ENCODE results near the gene SUFU. TPM values are rescaled to one million over a fixed set of nuclear protein-coding genes. Genes with fewer than 3 reads are reported as not detected.

The SUFU gene
- total RNA-seq, 2 experiments from 2014 or later: 9.8 to 12.9 TPM

DNA sequence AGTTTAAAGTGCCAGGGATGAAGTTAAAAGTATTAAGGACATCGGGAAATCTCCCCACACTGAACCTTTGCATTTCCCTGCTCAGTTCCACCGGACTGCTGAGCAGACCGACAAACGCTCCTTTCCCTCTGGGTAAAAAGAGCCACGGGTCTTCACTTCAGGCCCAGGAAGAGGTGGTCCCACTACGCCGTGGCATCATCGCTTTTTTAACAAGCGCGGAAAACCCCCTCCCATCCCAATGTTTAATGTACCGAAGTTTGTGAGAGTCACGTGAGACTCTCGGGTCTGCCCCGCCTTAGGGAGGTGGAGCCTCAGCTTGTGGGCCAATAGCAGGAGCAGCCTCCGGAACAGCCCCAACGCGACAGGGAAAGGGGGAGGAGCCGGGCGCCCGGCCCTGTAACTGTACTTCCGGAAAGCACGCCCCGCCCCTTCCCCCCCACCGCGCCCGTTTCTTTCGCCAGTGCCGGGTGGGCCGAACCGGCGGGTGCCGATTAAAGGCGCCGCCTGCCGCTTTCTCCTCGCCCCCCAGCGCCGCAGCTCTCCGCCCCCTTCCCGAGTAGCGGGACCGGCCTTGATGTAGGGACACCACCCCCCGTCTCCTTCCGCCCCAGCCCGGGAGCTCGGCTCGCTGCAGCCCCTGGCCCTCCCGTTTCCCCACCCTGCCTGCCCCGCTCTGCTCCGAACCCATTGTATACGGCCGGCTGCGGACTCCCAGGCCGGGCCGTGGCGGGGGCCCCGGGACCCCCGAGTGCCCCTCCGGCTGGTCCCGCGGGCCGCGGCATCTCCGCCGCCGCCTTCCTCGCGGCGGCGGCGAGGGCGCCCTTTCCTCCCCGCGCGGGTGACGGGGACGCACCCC, 138.3 kb downstream of the SUFU start:
- peaks cover 17% of the 10 kb centered on the region for H3K4me1 Mint-ChIP-seq

GRCh38 chr10:102642736-102643335, 139.1 kb downstream of the SUFU start:
- H3K27me3 Mint-ChIP-seq: no peaks in the 10 kb centered on the region
- ATAC-seq (no peak), DNase-seq (peak; percentile 69)
- CTCF ChIA-PET: interaction anchor here (1.0 kb wide), 1 partner anchor 71 kb away, joined by 3 read pairs; the partner anchor contains the start of genes ARL3 and SFXN2
- peak overlapping the region; percentile 86 for H3K4me3 Mint-ChIP-seq
- H3K27ac Mint-ChIP-seq: peak overlapping the region; percentile 90
- peaks cover 24% of the 10 kb centered on the region for H3K4me1 Mint-ChIP-seq
- H3K9me3 Mint-ChIP-seq (ENCODE audit: low read depth): no peaks in the 10 kb centered on the region
- peaks cover 15% of the 10 kb centered on the region for H3K36me3 Mint-ChIP-seq

More for the DNA sequence above, 138.3 kb downstream of the SUFU start:
- DNase-seq: peak; percentile 99
- Mint-ChIP-seq H3K36me3 (peaks cover 15% of the 10 kb centered on the region), H3K4me3 (peak overlapping the region; percentile 90), H3K27ac (peak overlapping the region; percentile 90), H3K9me3 (ENCODE audit: low read depth) (no peaks in the 10 kb centered on the region), H3K27me3 (no peaks in the 10 kb centered on the region)
- CTCF ChIA-PET: interaction anchor here (0.8 to 1.1 kb wide), 4 partner anchors 18 to 140 kb away, joined by 3 to 4 read pairs (median 3); partner anchors contain the start of genes ACTR1A, ARL3 and SFXN2
- peak; percentile 71 for ATAC-seq

- no peaks in the 10 kb centered on the region for H3K27me3 Mint-ChIP-seq
- peak overlapping the region; percentile 86 for H3K4me3 Mint-ChIP-seq
- H3K27ac Mint-ChIP-seq: peak overlapping the region; percentile 90
- peaks cover 31% of the 10 kb centered on the region for H3K4me1 Mint-ChIP-seq
- peak; percentile 0 for ATAC-seq
- H3K36me3 Mint-ChIP-seq: peaks cover 19% of the 10 kb centered on the region
- H3K9me3 Mint-ChIP-seq (ENCODE audit: low read depth): no peaks in the 10 kb centered on the region
- peak; percentile 62 for DNase-seq
- CTCF ChIA-PET: interaction anchor here (0.5 to 4.5 kb wide), 8 partner anchors 15 to 398 kb away, joined by 3 to 52 read pairs (median 16); partner anchors contain the start of genes ACTR1A, ARL3, GBF1 and SFXN2
These were observed 139.7 kb downstream of the SUFU start for GRCh38 chr10:102643336-102644065.

- DNase-seq (peak; percentile 71), ATAC-seq (peak; percentile 6)
- H3K27me3 Mint-ChIP-seq: no peaks in the 10 kb centered on the region
- CTCF ChIA-PET: interaction anchor here (0.5 to 4.5 kb wide), 10 partner anchors 14 to 399 kb away, joined by 3 to 52 read pairs (median 7); partner anchors contain the start of genes ACTR1A, ARL3, GBF1 and SFXN2
- peak within 1 kb of the TSS; percentile 94 for H3K4me3 Mint-ChIP-seq
- peak within 1 kb of the TSS; percentile 98 for H3K27ac Mint-ChIP-seq
- no peaks in the 10 kb centered on the region for H3K9me3 Mint-ChIP-seq (ENCODE audit: low read depth)
- peaks cover 20% of the 10 kb centered on the region for H3K36me3 Mint-ChIP-seq
- H3K4me1 Mint-ChIP-seq: peaks cover 37% of the 10 kb centered on the region
These were observed 140.4 kb downstream of the SUFU start, which contains the start of gene TRIM8 for GRCh38 chr10:102644066-102644645. Gene TRIM8 (plus strand): TSS chr10:102644479. CDS start chr10:102644618, 139 bp downstream.

DNA sequence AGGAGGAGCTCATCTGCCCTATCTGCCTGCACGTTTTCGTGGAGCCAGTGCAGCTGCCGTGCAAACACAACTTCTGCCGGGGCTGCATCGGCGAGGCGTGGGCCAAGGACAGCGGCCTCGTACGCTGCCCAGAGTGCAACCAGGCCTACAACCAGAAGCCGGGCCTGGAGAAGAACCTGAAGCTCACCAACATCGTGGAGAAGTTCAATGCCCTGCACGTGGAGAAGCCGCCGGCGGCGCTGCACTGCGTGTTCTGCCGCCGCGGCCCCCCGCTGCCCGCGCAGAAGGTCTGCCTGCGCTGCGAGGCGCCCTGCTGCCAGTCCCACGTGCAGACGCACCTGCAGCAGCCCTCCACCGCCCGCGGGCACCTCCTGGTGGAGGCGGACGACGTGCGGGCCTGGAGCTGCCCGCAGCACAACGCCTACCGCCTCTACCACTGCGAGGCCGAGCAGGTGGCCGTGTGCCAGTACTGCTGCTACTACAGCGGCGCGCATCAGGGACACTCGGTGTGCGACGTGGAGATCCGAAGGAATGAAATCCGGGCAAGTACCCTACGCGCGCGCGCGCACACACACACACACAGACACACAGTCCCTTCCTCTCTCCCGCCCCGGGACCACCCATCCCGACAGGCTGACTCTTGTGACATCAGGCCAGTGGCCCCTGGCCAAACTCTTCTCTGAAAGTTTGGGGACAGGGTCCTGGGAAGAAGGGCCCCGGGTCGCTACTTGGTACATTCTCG, 141.0 kb downstream of the SUFU start:
- ATAC-seq (peak; percentile 11), DNase-seq (peak; percentile 87)
- no peaks in the 10 kb centered on the region for H3K9me3 Mint-ChIP-seq (ENCODE audit: low read depth)
- peak overlapping the region; percentile 94 for H3K4me3 Mint-ChIP-seq
- peaks cover 20% of the 10 kb centered on the region for H3K36me3 Mint-ChIP-seq
- CTCF ChIA-PET: interaction anchor here (0.7 to 4.5 kb wide), 16 partner anchors 9 to 194 kb away, joined by 3 to 52 read pairs (median 5); partner anchors contain the start of genes ACTR1A, ARL3, SFXN2 and SUFU
- peak overlapping the region; percentile 98 for H3K27ac Mint-ChIP-seq
- H3K4me1 Mint-ChIP-seq: peaks cover 42% of the 10 kb centered on the region
- no peaks in the 10 kb centered on the region for H3K27me3 Mint-ChIP-seq

DNA sequence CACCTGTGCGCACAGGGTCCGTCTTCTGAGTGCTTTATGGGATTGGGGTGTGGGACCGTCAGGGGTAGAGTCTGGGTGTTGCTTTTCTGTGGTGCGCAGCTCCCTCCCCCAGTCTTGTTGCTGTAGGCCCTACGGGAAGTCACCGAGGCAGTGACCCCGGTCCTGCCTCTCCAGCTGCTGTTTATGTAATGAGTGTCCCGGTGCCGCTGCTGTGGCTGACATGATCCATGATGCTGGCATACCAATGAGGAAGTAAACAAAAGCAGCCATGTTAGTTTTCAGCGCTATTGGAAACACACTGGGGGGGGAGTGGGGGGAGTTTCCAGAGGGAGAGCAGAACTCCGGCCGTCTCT, 141.6 kb downstream of the SUFU start:
- Mint-ChIP-seq H3K4me3 (peak overlapping the region; percentile 94), H3K36me3 (peaks cover 20% of the 10 kb centered on the region), H3K27ac (peak overlapping the region; percentile 98), H3K9me3 (ENCODE audit: low read depth) (no peaks in the 10 kb centered on the region), H3K4me1 (peaks cover 46% of the 10 kb centered on the region), H3K27me3 (no peaks in the 10 kb centered on the region)
- CTCF ChIA-PET: interaction anchor here (0.7 to 4.5 kb wide), 16 partner anchors 9 to 195 kb away, joined by 3 to 52 read pairs (median 4); partner anchors contain the start of genes ACTR1A, ARL3, SFXN2 and SUFU
- DNase-seq (peak; percentile 68), ATAC-seq (no peak)

DNA sequence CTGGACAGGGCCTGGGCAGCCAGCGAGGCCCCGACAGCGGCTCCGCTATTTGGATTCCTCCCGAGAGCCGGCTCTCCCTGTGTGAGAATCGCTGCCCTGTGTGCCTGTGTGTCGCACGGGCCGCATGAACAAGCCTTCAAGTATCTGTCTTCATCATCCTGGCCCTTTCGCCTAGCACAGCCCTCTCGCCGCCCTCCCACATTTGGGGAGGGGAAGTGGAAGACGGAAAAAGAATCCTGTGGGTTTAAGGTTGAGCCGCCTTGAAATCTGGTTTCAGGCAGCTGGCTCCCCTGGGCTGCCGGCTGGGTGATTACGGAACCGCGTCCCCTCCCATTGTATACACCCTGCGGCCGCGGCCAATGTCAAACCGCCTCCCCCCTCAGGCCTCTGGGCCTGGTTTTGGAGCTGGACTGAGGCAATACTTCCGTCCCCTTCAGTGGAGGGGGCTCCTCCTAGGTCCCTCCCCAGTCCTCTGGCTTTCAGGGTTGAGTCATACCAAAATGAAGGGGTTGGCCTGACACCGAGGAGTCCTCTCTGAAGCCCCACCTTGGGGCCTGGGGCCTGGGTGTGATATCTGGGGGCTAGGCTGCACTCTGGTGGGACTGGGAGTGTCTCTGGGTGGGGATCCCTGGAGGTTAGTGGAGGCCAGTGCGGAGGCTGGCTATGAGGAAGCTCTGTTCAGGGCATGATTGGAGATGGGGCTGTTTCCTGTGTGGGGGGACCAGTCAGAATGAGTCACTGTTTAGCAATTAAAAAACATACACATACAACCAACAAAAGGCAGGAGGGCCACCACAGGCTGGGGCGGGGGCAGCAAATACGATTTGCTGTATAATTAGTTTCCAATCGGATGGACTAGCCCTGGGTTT, 142.2 kb downstream of the SUFU start:
- Mint-ChIP-seq H3K27me3 (no peaks in the 10 kb centered on the region), H3K36me3 (peaks cover 20% of the 10 kb centered on the region), H3K4me1 (peaks cover 52% of the 10 kb centered on the region), H3K4me3 (peak overlapping the region; percentile 94), H3K27ac (peak overlapping the region; percentile 98), H3K9me3 (ENCODE audit: low read depth) (no peaks in the 10 kb centered on the region)
- ATAC-seq: peak; percentile 50
- CTCF ChIA-PET: interaction anchor here (0.7 to 4.5 kb wide), 13 partner anchors 8 to 145 kb away, joined by 3 to 52 read pairs (median 5); partner anchors contain the start of genes ACTR1A, ARL3, SFXN2 and SUFU
- DNase-seq: peak; percentile 93

- Mint-ChIP-seq H3K27ac (peak overlapping the region; percentile 98), H3K27me3 (no peaks in the 10 kb centered on the region), H3K36me3 (peaks cover 20% of the 10 kb centered on the region), H3K4me3 (peak overlapping the region; percentile 94), H3K9me3 (ENCODE audit: low read depth) (no peaks in the 10 kb centered on the region), H3K4me1 (peaks cover 55% of the 10 kb centered on the region)
- CTCF ChIA-PET: interaction anchor here (1.1 to 4.5 kb wide), 8 partner anchors 11 to 144 kb away, joined by 4 to 52 read pairs (median 14); partner anchors contain the start of genes ACTR1A, ARL3, SFXN2 and SUFU
- ATAC-seq (no peak), DNase-seq (peak; percentile 76)
These were observed 143.1 kb downstream of the SUFU start for GRCh38 chr10:102646610-102647442.

DNA sequence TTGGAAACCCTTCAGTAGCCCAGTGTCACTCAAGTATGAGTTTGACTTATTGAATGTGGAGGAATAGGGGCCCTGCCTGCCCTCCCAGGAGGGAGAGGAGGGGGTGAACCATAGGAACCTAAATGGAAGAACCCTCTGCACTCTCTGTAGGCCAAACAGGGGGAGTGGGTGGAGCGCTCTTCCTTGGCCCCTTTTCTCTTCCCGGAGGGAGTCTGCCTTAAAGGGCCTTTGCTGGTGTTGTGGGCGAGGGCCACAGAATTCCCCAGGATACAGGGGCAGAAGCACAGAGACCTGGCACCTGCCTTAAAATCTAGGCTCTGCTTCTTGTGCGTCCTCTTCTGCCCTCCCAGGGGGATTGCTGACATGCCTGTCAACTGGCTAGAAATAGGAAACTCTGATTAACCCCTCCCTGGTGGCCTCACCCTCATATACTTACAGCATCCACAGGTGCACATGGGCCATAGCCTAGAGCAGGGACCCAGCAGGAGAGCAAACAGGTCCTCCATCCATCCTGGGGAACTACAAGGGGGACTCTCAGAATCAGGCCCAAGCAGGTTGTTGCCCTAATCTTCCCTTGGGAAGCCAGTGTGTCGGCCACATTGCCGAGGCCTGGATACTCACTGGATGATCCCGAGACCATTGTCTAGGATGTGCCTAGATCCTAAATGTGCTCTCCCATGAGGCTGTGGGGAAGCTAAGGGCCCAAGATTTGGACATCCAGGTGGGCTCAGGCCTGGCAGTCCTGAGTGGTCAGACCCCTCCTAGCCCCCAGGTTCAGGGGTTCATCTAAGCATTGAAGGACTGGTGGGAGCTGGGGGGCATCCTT, 143.9 kb downstream of the SUFU start:
- Mint-ChIP-seq H3K27ac (peak overlapping the region; percentile 98), H3K9me3 (ENCODE audit: low read depth) (no peaks in the 10 kb centered on the region), H3K4me3 (peak overlapping the region; percentile 94), H3K36me3 (peaks cover 24% of the 10 kb centered on the region), H3K27me3 (no peaks in the 10 kb centered on the region), H3K4me1 (peaks cover 62% of the 10 kb centered on the region)
- CTCF ChIA-PET: interaction anchor here (0.9 to 4.5 kb wide), 6 partner anchors 11 to 66 kb away, joined by 3 to 52 read pairs (median 14); partner anchors contain the start of genes ARL3 and SFXN2
- DNase-seq (no peak), ATAC-seq (no peak)
